H1 (cell line): ENCODE data around the gene SAFB2. TPM values are rescaled to one million over a fixed set of nuclear protein-coding genes. Genes with fewer than 3 reads are reported as not detected.

Experiments
- CTCF ChIA-PET: fragments of 300-600 bp; sonication (Branson Sonifier 250); formaldehyde crosslinking; loops from one replicate; lab custom pipeline; 2021; ENCODE audit not compliant: partially characterized antibody; lab: Charles Lee
- POLR2A ChIA-PET: fragments of 300-600 bp; sonication (Branson Sonifier 250); formaldehyde crosslinking; loops from one replicate; lab custom pipeline; 2021; ENCODE audit warnings: inconsistent platforms; ENCODE audit not compliant: partially characterized antibody; lab: Charles Lee
- DNase-seq, 2 experiments: peaks; one replicate each; pipeline versions ENCODE4 v3.0.0 to v3.0.0-alpha.2; 2010 to 2022; ENCODE audit warnings: low spot score in 2 of 2, low read depth in 1 of 2, mixed read lengths in 1 of 2
- FAIRE-seq: peaks from 2 replicates; lab custom pipeline; 2011; peaks lifted over from hg19 to GRCh38; lab: Jason Lieb, UNC
- H2AFZ ChIP-seq: 2 replicates; pipeline ENCODE4 v1.8.1; 2012; ENCODE audit warnings: low read length, inconsistent platforms
- H2AK5ac ChIP-seq: 2 replicates; pipeline ENCODE4 v1.6.1; 2013; ENCODE audit warnings: low read depth, low read length
- H2BK120ac ChIP-seq: replicated peaks from 2 replicates; pipeline ENCODE3; 2013; ENCODE audit warnings: low read depth, low read length, inconsistent platforms
- H2BK12ac ChIP-seq: 2 replicates; pipeline ENCODE4 v1.6.1; 2013; ENCODE audit warnings: low read depth, low read length
- H2BK15ac ChIP-seq: 2 replicates; pipeline ENCODE4 v1.6.1; 2013; ENCODE audit warnings: low read length
- H2BK20ac ChIP-seq: 2 replicates; pipeline ENCODE4 v1.6.1; 2013; ENCODE audit warnings: low read length
- H2BK5ac ChIP-seq: 2 replicates; pipeline ENCODE4 v1.6.1; 2013; ENCODE audit warnings: low read depth, low read length
- H3K14ac ChIP-seq: 2 replicates; pipeline ENCODE4 v1.6.1; 2013; ENCODE audit warnings: inconsistent platforms; ENCODE audit not compliant: insufficient read length
- H3K18ac ChIP-seq: 2 replicates; pipeline ENCODE4 v1.6.1; 2013; ENCODE audit warnings: low read length; ENCODE audit errors: extremely low read depth
- H3K23ac ChIP-seq: 2 replicates; pipeline ENCODE4 v1.6.1; 2013; ENCODE audit warnings: inconsistent platforms; ENCODE audit not compliant: insufficient read length
- H3K23me2 ChIP-seq: 2 replicates; pipeline ENCODE4 v1.6.1; 2013; ENCODE audit warnings: low read depth, low read length
- H3K27ac ChIP-seq: 2 replicates; pipeline ENCODE4 v1.6.1; 2011; ENCODE audit warnings: low read depth, low read length, inconsistent platforms
- H3K27me3 ChIP-seq, 4 experiments: replicated peaks in 1 of 4; 1 replicate in 1 of 4; 2 replicates in 3 of 4; pipeline versions ENCODE4 v1.6.1 to v1.8.1; 2011 to 2013; ENCODE audit warnings: low read length in 3 of 4, mild to moderate bottlenecking in 3 of 4, inconsistent platforms in 2 of 4, mixed read lengths in 2 of 4, moderate library complexity in 1 of 4; ENCODE audit not compliant: control insufficient read depth in 3 of 4, insufficient read depth in 3 of 4; ENCODE audit errors: extremely low read depth in 1 of 4
- H3K36me3 ChIP-seq, 4 experiments: 2 replicates each; pipeline versions ENCODE4 v1.6.1 to v1.8.1; 2011 to 2013; ENCODE audit warnings: mild to moderate bottlenecking in 4 of 4, low read length in 3 of 4, moderate library complexity in 2 of 4, control low read depth in 1 of 4, inconsistent platforms in 1 of 4; ENCODE audit not compliant: insufficient read depth in 4 of 4, control insufficient read depth in 2 of 4
- H3K4ac ChIP-seq: replicated peaks from 2 replicates; pipeline ENCODE3; 2013; ENCODE audit warnings: low read length, low read depth, mixed read lengths, inconsistent platforms; ENCODE audit not compliant: insufficient read length
- H3K4me1 ChIP-seq, 4 experiments: replicated peaks in 1 of 4; 1 replicate in 1 of 4; 2 replicates in 3 of 4; pipeline versions ENCODE4 v1.6.1 to v1.8.1; 2011 to 2013; ENCODE audit warnings: low read length in 3 of 4, inconsistent platforms in 2 of 4, mixed read lengths in 1 of 4; ENCODE audit not compliant: insufficient read depth in 4 of 4, control insufficient read depth in 3 of 4
- H3K4me2 ChIP-seq, 2 experiments: 2 replicates each; pipeline versions ENCODE4 v1.6.1 to v1.8.1; 2011 to 2013; ENCODE audit warnings: low read depth in 2 of 2, low read length in 2 of 2, control low read depth in 1 of 2, inconsistent platforms in 1 of 2, mild to moderate bottlenecking in 1 of 2; ENCODE audit not compliant: insufficient read depth in 1 of 2
- H3K4me3 ChIP-seq, 4 experiments: fragments of 200-600, 300-600 bp in 1 of 4; sonication (generic), shearing (Covaris generic), sonication (Bioruptor Twin) in 1 of 4; 2 replicates each; pipeline versions ENCODE4 v1.5.1 to v1.8.1; 2011 to 2016; ENCODE audit warnings: low read length in 4 of 4, low read depth in 3 of 4, control low read depth in 2 of 4, inconsistent platforms in 2 of 4, mild to moderate bottlenecking in 2 of 4, mixed read lengths in 1 of 4, moderate library complexity in 1 of 4; ENCODE audit not compliant: insufficient read depth in 2 of 4; ENCODE audit errors: extremely low read depth in 1 of 4
- H3K56ac ChIP-seq: replicated peaks from 2 replicates; pipeline ENCODE3; 2013; ENCODE audit warnings: low read depth, mild to moderate bottlenecking, mixed read lengths, low read length, inconsistent platforms; ENCODE audit not compliant: insufficient read length
- H3K79me1 ChIP-seq: 2 replicates; pipeline ENCODE4 v1.6.1; 2013; ENCODE audit warnings: low read depth, low read length, control low read depth
- H3K79me2 ChIP-seq, 2 experiments: 2 replicates each; pipeline versions ENCODE4 v1.6.1 to v1.8.1; 2012 to 2013; ENCODE audit warnings: low read length in 2 of 2, mild to moderate bottlenecking in 2 of 2, inconsistent platforms in 1 of 2; ENCODE audit not compliant: insufficient read depth in 2 of 2, control insufficient read depth in 1 of 2
- H3K9ac ChIP-seq, 4 experiments: replicated peaks in 1 of 4; 1 replicate in 1 of 4; 2 replicates in 3 of 4; pipeline versions ENCODE4 v1.6.1 to v1.8.1; 2011 to 2013; ENCODE audit warnings: low read depth in 3 of 4, low read length in 3 of 4, control low read depth in 2 of 4, mild to moderate bottlenecking in 2 of 4, moderate library complexity in 2 of 4, inconsistent platforms in 1 of 4; ENCODE audit errors: extremely low read depth in 1 of 4
- H3K9me3 ChIP-seq, 2 experiments: 2 replicates each; pipeline versions ENCODE4 v1.6.1 to v1.8.1; 2012 to 2013; ENCODE audit warnings: mild to moderate bottlenecking in 2 of 2, moderate library complexity in 2 of 2, control low read depth in 1 of 2, inconsistent platforms in 1 of 2, low read depth in 1 of 2, low read length in 1 of 2, mixed read lengths in 1 of 2; ENCODE audit not compliant: insufficient read depth in 2 of 2
- H4K20me1 ChIP-seq, 2 experiments: replicated peaks in 1 of 2; 2 replicates each; pipeline versions ENCODE3 to v1.8.1; 2011 to 2013; ENCODE audit warnings: inconsistent platforms in 2 of 2, low read length in 2 of 2, mild to moderate bottlenecking in 1 of 2; ENCODE audit not compliant: insufficient read depth in 2 of 2, control insufficient read depth in 1 of 2
- H4K5ac ChIP-seq: 2 replicates; pipeline ENCODE4 v1.6.1; 2013; ENCODE audit warnings: low read length, low read depth, mixed read lengths, inconsistent platforms; ENCODE audit not compliant: insufficient read length
- H4K8ac ChIP-seq: 2 replicates; pipeline ENCODE4 v1.8.0; 2013; ENCODE audit warnings: mild to moderate bottlenecking, moderate library complexity, low read length, inconsistent platforms; ENCODE audit not compliant: insufficient read depth; ENCODE audit errors: extremely low read depth
- H4K91ac ChIP-seq: replicated peaks from 2 replicates; pipeline ENCODE3; 2013; ENCODE audit warnings: low read length, mixed read lengths, inconsistent platforms; ENCODE audit not compliant: insufficient read length
- CBX5 ChIP-seq: fragments of 300-800, 300-1000 bp; sonication (generic); IDR thresholded peaks from 2 replicates; pipeline ENCODE4 v1.7.1; 2016; ENCODE audit warnings: antibody characterized with exemption, low read length, low read depth
- NRF1 ChIP-seq: IDR thresholded peaks from 2 replicates; pipeline ENCODE4 v1.6.1; 2011; ENCODE audit warnings: mild to moderate bottlenecking, low read depth, low read length, improper control_type of control experiment
- PHF8 ChIP-seq: fragments of 200-600 bp; sonication (generic); conservative IDR thresholded peaks from 2 replicates; pipeline ENCODE4 v1.7.1; 2012; ENCODE audit warnings: low read depth, mild to moderate bottlenecking, inconsistent platforms, low read length, moderate library complexity
- POLR2A ChIP-seq, 2 experiments: IDR thresholded peaks; 1 replicate in 1 of 2; 2 replicates in 1 of 2; pipeline ENCODE4 v1.6.1; 2011; ENCODE audit warnings: low read depth in 2 of 2, low read length in 2 of 2, mild to moderate bottlenecking in 2 of 2; ENCODE audit errors: control extremely low read depth in 1 of 2
- POU5F1 ChIP-seq: IDR thresholded peaks from 2 replicates; pipeline ENCODE4 v1.6.1; 2011; ENCODE audit warnings: low read depth, mild to moderate bottlenecking, low read length, moderate library complexity
- RXRA ChIP-seq: IDR thresholded peaks from 2 replicates; pipeline ENCODE4 v1.6.1; 2011; ENCODE audit warnings: low read depth, mild to moderate bottlenecking, low read length, moderate library complexity; ENCODE audit not compliant: insufficient read depth
- WGBS, 2 experiments: shearing (Covaris generic) in 1 of 2; methylation state at CpG; one replicate each; pipeline versions ENCODE4 v1.1.6 to v1.1.7; 2013 to 2015; ENCODE audit warnings: low lambda C conversion rate in 2 of 2, mixed read lengths in 2 of 2, inconsistent platforms in 1 of 2, low coverage in 1 of 2, missing lambda C conversion rate in 1 of 2; ENCODE audit not compliant: insufficient replicate concordance in 2 of 2, insufficient coverage in 1 of 2, insufficient read length in 1 of 2; ENCODE audit errors: extremely low coverage in 1 of 2, missing lambda C conversion rate in 1 of 2; 5-methylcytosine and 5-hydroxymethylcytosine counted together
- polyA plus RNA-seq, 7 experiments: library from polyadenylated mRNA; depleted of rRNA in 3 of 7; stranded (reverse) in 5 of 7; unstranded in 2 of 7; fragments of >200 nt in 5 of 7; fragments of 200-250 nt in 2 of 7; gene quantifications; 1 replicate in 5 of 7; 2 replicates in 1 of 7; 4 replicates in 1 of 7; pipeline versions ENCODE4 v1.2.1 to v1.2.3, GENCODE V29; 2011 to 2013; ENCODE audit warnings: missing spikeins in 2 of 7, mixed read lengths in 2 of 7
- total RNA-seq: library from RNA; stranded (reverse); fragmentation: NEBNext Ultra II Directional; extraction: Animal tissue kit (Norgen Biotek cat#: 25700); gene quantifications from 2 replicates; pipeline ENCODE4 v1.2.1, GENCODE V29; 2021

The SAFB2 gene
- total and polyA plus RNA-seq, 2 of the 8 experiments (the other 6 are each of a cell fraction or from before 2014, with no cell fraction given): 14.8 to 63.8 TPM

- H3K36me3 ChIP-seq: peaks cover 35 to 84% (median 66%) of the 10 kb centered on the region in 4 experiments
- peaks cover 2 to 21% of the 10 kb centered on the region in 2 experiments for H4K20me1 ChIP-seq
Observed at GRCh38 chr19:5594521-5594950, 28.0 kb downstream of the SAFB2 start.

More at GRCh38 chr19:5594521-5594950, 28.0 kb downstream of the SAFB2 start:
- CTCF ChIA-PET: interaction anchor here (0.6 to 1.7 kb wide), 3 partner anchors 11 to 47 kb away, joined by 4 to 6 read pairs (median 4); no protein-coding TSS in a partner anchor
- H2BK15ac ChIP-seq: no peak overlapping the region
- no peak overlapping the region for H2BK12ac ChIP-seq
- no peaks in the 10 kb centered on the region for H3K9me3 ChIP-seq
- no peak overlapping the region for H3K23ac ChIP-seq
- no peak overlapping the region for H2BK120ac ChIP-seq
- POLR2A ChIA-PET: interaction anchor here (0.7 to 1.2 kb wide), 2 partner anchors 30 kb away, joined by 3 read pairs; no protein-coding TSS in a partner anchor
- H4K5ac ChIP-seq: no peak overlapping the region
- no peak overlapping the region for H3K27ac ChIP-seq
- H2AK5ac ChIP-seq: no peak overlapping the region
- TF ChIP-seq POU5F1: no peak
- no peak for TF ChIP-seq PHF8
- TF ChIP-seq POLR2A (IDR thresholded peaks at IDR 0.05; ENCODE audit: control extremely low read depth in 1 of 2, low read depth in 2 of 2, low read length in 2 of 2): no peak
- TF ChIP-seq RXRA: no peak
- TF ChIP-seq CBX5: no peak
- TF ChIP-seq NRF1: no peak
- TF ChIP-seq, all 59 proteins: peak for 0
- H3K23me2 ChIP-seq: no peaks in the 10 kb centered on the region
- H3K14ac ChIP-seq: no peak overlapping the region
- 94% methylated on average over 7 of the region's 7 CpGs; no CpG with 5 or more reads in 1 of the 2 experiments for WGBS, 2 experiments
- no peak overlapping the region for H3K4ac ChIP-seq
- no peak for DNase-seq
- H2BK20ac ChIP-seq: no peak overlapping the region
- H3K27me3 ChIP-seq: no peaks in the 10 kb centered on the region
- H3K4me1 ChIP-seq: 0 out of 7 replicates have a peak, but pooled peaks cover 0 to under 1% (median 0%) of the 10 kb centered on the region in 4 experiments
- peaks cover 11% of the 10 kb centered on the region for H3K79me1 ChIP-seq
- no peak overlapping the region for H3K18ac ChIP-seq
- no peaks in the 10 kb centered on the region for H3K79me2 ChIP-seq
- no peak overlapping the region for H3K4me3 ChIP-seq
- no peak overlapping the region for H3K9ac ChIP-seq
- H2AFZ ChIP-seq: no peak overlapping the region
- FAIRE-seq: no peak
- no peak overlapping the region for H2BK5ac ChIP-seq
- H4K8ac ChIP-seq: no peak overlapping the region
- H3K56ac ChIP-seq: no peak overlapping the region
- H3K4me2 ChIP-seq: no peak overlapping the region
- no peak overlapping the region for H4K91ac ChIP-seq
